Parathyroid adenoma (tissue), 2 donors: Measurements from ENCODE around the gene NANS.
"Not testable (repeated sequence)": the region's sequence is repeated elsewhere in the genome, so short reads cannot be mapped to it uniquely, and the experiment has no call there.

Experiments used
- H2AFZ ChIP-seq: fragments of 300-600 bp; sonication (generic); one replicate; pipeline ENCODE4 v1.7.0; 2017; ENCODE audit warnings: antibody characterized with exemption, mild to moderate bottlenecking
- H3K27ac ChIP-seq: fragments of 300-600 bp; sonication (generic); one replicate; pipeline ENCODE4 v1.7.0; 2017
- H3K27me3 ChIP-seq: fragments of 300-600 bp; sonication (generic); one replicate; pipeline ENCODE4 v1.7.0; 2017; ENCODE audit warnings: low read length; ENCODE audit not compliant: control insufficient read depth, insufficient read depth
- H3K36me3 ChIP-seq: fragments of 300-600 bp; sonication (generic); one replicate; pipeline ENCODE4 v1.7.0; 2017; ENCODE audit warnings: low read length; ENCODE audit not compliant: control insufficient read depth, insufficient read depth
- H3K4me1 ChIP-seq: fragments of 300-600 bp; sonication (generic); one replicate; pipeline ENCODE4 v1.7.0; 2017; ENCODE audit warnings: control low read depth
- H3K4me2 ChIP-seq: fragments of 300-600 bp; sonication (generic); one replicate; pipeline ENCODE4 v1.7.0; 2017; ENCODE audit warnings: low read length
- H3K4me3 ChIP-seq: fragments of 300-600 bp; sonication (generic); one replicate; pipeline ENCODE4 v1.7.0; 2017; ENCODE audit warnings: low read depth, low read length
- H3K79me2 ChIP-seq: fragments of 300-600 bp; sonication (generic); one replicate; pipeline ENCODE4 v1.7.0; 2017; ENCODE audit warnings: control low read depth
- H3K9ac ChIP-seq: fragments of 300-600 bp; sonication (generic); one replicate; pipeline ENCODE4 v1.7.0; 2017; ENCODE audit warnings: mild to moderate bottlenecking
- H3K9me3 ChIP-seq: fragments of 300-600 bp; sonication (generic); one replicate; pipeline ENCODE4 v1.7.0; 2017; ENCODE audit warnings: low read length; ENCODE audit not compliant: control insufficient read depth
- TF ChIP-seq, protein P1 (sequence below): fragments of 300-600 bp; sonication (generic); IDR thresholded peaks from one replicate; pipeline ENCODE4 v1.7.0; 2017; ENCODE audit warnings: antibody characterized with exemption, mild to moderate bottlenecking
- donor health status: primary hyperparathyroidism.

NANS gene

GRCh38 chr9:98124637-98125426 lies 68.3 kb downstream of the NANS start:
- Histone ChIP-seq H3K4me2 (no peak overlapping the region), H3K36me3 (no peaks in the 10 kb centered on the region), H3K4me1 (peaks cover 2% of the 10 kb centered on the region), H3K27ac (no peak overlapping the region), H2AFZ (no peak overlapping the region), H3K9me3 (no peaks in the 10 kb centered on the region), H3K9ac (no peak overlapping the region), H3K4me3 (no peak overlapping the region), H3K79me2 (no peaks in the 10 kb centered on the region), H3K27me3 (no peaks in the 10 kb centered on the region)
- TF ChIP-seq, protein P1, sequence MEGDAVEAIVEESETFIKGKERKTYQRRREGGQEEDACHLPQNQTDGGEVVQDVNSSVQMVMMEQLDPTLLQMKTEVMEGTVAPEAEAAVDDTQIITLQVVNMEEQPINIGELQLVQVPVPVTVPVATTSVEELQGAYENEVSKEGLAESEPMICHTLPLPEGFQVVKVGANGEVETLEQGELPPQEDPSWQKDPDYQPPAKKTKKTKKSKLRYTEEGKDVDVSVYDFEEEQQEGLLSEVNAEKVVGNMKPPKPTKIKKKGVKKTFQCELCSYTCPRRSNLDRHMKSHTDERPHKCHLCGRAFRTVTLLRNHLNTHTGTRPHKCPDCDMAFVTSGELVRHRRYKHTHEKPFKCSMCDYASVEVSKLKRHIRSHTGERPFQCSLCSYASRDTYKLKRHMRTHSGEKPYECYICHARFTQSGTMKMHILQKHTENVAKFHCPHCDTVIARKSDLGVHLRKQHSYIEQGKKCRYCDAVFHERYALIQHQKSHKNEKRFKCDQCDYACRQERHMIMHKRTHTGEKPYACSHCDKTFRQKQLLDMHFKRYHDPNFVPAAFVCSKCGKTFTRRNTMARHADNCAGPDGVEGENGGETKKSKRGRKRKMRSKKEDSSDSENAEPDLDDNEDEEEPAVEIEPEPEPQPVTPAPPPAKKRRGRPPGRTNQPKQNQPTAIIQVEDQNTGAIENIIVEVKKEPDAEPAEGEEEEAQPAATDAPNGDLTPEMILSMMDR = no peak

- TF ChIP-seq, protein P1 = no peak
- Histone ChIP-seq H3K4me2 (no peak overlapping the region), H2AFZ (no peak overlapping the region), H3K4me1 (no peaks in the 10 kb centered on the region), H3K4me3 (no peak overlapping the region), H3K9me3 (no peaks in the 10 kb centered on the region), H3K27me3 (no peaks in the 10 kb centered on the region), H3K36me3 (no peaks in the 10 kb centered on the region), H3K79me2 (no peaks in the 10 kb centered on the region), H3K9ac (no peak overlapping the region), H3K27ac (no peak overlapping the region)
Observed at GRCh38 chr9:98127226-98127625, 70.7 kb downstream of the NANS start.

DNA sequence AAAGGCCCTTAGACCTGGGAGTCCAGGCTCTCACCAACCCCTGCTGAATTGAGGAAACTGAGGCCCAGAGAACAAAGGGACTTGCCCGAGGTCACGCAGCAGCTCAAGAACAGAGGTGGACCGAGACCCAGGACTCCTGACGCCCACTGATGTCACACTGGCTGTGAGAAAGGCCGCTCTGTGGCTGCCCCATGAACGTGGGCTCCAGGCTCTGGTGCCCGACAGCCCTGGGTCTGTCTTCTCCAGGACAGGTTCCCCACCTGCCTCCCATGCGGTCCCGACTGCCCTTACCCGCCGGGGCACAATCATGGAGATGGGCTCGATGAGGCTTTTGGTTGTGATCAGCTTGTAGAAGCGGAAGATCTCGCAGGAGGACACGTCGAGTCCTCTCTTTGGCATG lies 71.8 kb downstream of the NANS start:
- H3K4me3 ChIP-seq = no peak overlapping the region
- no peaks in the 10 kb centered on the region for H3K27me3 ChIP-seq
- no peaks in the 10 kb centered on the region for H3K36me3 ChIP-seq
- H3K4me1 ChIP-seq = no peaks in the 10 kb centered on the region
- H3K4me2 ChIP-seq = no peak overlapping the region
- H2AFZ ChIP-seq = no peak overlapping the region
- H3K9ac ChIP-seq = no peak overlapping the region
- no peaks in the 10 kb centered on the region for H3K9me3 ChIP-seq
- H3K79me2 ChIP-seq = no peaks in the 10 kb centered on the region
- TF ChIP-seq, protein P1 = no peak
- no peak overlapping the region for H3K27ac ChIP-seq

DNA sequence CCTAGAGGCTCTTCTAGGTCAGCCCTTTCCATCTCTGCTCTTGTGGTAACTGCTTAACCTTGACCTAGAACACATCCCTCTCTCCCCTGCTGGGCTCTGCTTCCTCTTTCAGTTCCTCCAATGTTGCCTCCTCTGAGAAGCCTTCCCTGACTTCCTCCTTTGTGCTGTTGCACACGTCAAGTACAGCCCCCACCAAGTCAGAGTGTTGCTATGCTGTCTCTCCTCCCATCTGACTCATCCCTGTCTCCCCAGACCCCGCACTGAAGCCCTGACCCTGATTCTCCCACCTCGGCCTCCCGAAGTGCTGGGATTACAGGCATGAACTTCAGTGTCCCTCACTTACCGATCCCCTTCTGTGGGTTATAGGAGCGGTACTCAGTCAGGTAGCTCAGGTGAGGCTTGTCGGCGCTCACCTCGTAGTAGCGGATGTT lies 72.9 kb downstream of the NANS start:
- Histone ChIP-seq H3K9me3 (no peaks in the 10 kb centered on the region), H3K27ac (no peak overlapping the region), H3K4me3 (no peak overlapping the region), H3K79me2 (no peaks in the 10 kb centered on the region), H2AFZ (no peak overlapping the region), H3K9ac (no peak overlapping the region), H3K4me2 (no peak overlapping the region), H3K4me1 (no peaks in the 10 kb centered on the region), H3K27me3 (no peaks in the 10 kb centered on the region), H3K36me3 (no peaks in the 10 kb centered on the region)
- TF ChIP-seq, protein P1 = no peak

DNA sequence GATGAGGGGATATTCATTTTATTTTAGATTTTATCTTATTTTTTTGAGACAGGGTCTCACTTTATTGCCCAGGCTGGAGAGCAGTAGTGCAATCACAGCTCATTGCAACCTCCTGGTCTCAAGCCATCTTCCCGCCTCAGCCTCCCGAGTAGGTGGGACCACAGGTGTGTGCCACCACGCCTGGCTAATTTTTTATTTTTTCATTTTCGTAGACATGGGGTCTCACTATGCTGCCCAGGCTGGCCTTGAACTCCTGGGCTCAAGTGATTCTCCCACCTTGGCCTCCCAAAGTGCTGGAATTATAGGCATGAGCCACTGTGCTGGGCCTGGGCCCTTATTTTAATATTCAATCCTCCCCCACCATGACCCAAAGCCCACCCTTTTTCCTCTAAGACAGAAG lies 73.5 kb downstream of the NANS start:
- H3K27ac ChIP-seq, H3K27me3 ChIP-seq, H3K4me3 ChIP-seq, H2AFZ ChIP-seq, H3K79me2 ChIP-seq, H3K4me1 ChIP-seq, H3K36me3 ChIP-seq, H3K4me2 ChIP-seq, H3K9ac ChIP-seq, H3K9me3 ChIP-seq: not testable (repeated sequence)
